Activated CD4-positive, CD25-positive, alpha-beta regulatory T cell treated with anti-CD3 and anti-CD28 coated beads, Interleukin-2, amount 50 U/mL, for 24 hours (primary cell): ENCODE results near the gene JPT2.
A peak's percentile ranks its signal among the peaks of the same experiment; 100 is the strongest.

ENCODE experiments used
- ATAC-seq, 2 donors: fragments of 150-1000 bp; cut with Tn5 transposase; one replicate each; pipeline ENCODE4 v1.10.0; 2021; ENCODE audit warnings: mild to moderate bottlenecking in 1 of 2, moderate library complexity in 1 of 2

The JPT2 gene

DNA sequence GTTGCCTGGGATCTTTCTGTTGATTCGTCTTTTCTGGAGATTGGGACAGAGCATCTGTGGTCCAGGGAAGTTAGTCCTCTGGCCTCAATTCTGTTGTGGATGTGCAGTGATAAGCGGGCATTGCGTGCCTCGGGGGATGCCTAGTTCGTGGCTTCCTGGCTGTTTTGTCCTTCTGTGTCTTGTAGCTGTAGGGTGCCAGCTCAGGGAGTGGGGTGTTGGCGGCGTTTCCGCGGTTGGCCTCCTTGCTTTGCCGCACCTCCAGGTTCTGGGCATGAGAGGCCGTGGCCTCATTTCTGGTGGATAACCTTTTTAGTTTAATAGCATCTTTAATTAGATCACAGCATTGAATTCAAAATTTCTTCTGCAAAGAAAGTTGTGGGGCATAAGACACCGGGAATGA lies 1.4 kb upstream of the JPT2 start:
- no peak for ATAC-seq

DNA sequence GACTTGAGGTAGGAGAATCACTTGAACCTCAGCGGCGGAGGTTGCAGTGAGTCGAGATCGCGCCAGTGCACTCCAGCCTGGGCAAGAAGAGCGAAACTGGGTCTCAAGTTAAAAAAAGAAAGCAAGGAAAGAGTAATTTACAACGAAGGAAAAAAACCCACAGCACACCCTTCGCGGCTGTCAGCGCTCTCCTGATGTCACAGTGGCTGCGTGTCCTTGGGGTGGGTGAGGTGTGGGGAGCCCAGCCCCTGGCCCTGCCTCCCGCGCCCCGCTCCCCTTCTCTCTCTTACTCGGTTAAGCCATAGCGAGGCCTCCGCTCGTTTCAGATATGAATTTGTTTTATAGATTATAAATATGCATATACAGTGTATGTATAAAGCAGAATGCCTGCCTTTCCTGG lies 740 bp upstream of the JPT2 start:
- no peak for ATAC-seq

DNA sequence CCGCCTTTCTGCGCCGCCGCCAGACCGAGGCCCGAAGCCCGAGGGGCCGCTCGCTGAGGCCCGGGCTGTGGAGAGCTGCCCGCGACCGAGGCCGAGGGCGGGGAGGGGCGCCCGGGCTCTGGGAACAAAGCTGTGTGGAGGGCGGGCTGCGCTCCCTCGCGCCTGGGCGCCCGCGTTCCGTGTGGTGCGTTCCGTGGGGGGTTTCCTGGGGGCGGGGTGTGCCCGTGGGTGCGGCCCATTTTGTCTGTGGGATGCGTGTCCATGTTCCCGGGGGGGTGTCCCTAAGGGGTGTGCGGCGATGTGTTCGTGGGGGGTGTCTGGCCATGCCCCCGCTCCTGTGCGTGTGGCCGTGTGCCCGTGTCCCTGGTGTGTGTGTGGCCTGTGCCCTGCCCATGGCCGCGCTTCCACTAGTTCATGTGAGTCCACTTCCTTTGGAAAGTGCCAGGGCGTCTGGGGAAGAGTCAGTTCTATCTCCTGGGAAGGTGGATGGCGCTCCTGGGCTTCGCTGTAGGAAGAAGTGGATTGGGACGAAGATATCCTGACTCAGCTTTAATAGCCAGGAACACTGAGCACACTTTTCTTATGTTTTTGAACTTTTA lies 520 bp downstream of the JPT2 start:
- ATAC-seq, result peak; percentile 7 to 15

DNA sequence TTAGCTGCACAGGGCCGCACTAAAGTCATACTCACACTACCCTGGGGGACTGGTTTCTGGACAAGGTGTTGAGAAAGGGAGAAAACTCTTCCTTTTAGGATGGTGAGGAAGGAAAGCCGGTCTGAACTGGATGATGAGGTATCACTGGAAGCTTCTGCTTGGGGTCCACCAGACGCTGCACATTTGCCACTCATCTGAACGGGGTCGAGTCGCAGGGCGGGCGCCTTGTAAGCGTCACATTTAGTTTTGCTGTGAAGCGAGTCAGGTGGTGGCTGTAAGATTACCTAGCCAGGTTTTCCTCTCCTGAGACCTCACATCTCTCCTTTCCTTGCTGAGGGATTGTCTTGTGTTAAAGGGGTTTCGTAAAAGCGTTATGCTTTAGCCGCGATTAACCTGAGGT lies 2.3 kb downstream of the JPT2 start:
- no peak for ATAC-seq

DNA sequence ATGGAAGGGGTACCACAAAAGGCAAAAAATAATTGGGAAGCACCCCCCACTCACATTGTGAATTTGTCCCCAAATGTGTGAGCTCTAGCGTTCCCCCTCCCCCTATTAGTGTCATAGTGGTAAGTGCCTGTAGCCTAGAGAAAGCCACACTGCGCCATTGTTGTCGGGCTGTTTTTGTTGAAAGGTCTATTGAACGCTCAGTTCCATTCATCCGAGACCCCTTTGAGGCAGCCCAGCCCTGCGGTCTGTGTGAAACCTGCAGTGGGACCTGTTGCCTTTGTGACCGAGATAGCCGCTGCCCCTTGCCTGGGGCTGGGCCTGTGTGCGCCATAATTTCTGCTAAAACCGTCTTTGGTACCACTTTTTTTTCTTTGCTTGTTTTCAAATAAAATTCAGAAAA lies 3.0 kb downstream of the JPT2 start:
- no peak for ATAC-seq

DNA sequence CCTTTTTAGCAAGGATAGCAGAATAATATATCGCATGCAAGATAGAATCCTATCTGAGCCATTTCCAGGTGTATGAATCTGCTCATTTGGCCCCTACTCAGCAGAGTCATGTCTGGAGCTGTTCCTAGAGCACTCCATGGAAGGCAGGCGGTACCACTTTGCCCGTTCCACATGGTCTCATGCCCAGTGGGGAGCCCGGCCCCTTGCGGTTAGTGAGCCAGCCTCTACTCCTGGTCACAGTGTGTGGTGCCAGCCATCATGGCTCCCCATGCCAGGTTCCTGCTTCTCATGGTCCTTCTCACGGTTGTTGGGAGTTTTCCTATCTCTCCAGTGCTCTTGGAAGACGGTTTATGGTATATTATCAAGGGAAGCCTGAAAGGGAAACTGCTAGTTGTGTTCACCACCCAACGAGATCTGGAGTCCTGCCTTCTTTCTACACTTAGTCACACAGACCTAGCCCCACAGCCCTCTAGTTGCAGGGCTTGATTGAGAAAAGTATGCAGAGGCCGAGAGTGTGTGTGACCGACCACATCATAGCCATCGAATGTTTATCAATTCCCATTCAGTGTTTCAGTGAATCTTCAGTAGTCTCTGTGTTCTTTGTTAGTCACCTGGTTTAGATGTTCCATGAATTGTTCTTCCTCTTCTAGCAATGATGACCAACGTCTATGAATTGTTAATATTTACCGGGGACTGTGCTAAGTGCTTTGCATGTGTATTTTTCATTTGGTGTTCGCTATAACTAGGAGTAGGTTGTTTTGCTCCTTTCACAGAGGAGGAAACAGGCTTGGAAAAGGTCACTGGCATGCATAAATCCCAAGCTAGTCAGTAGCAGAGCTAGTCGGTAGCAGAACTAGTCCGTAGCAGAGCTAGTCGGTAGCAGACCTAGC lies 9.6 kb downstream of the JPT2 start:
- no peak for ATAC-seq

DNA sequence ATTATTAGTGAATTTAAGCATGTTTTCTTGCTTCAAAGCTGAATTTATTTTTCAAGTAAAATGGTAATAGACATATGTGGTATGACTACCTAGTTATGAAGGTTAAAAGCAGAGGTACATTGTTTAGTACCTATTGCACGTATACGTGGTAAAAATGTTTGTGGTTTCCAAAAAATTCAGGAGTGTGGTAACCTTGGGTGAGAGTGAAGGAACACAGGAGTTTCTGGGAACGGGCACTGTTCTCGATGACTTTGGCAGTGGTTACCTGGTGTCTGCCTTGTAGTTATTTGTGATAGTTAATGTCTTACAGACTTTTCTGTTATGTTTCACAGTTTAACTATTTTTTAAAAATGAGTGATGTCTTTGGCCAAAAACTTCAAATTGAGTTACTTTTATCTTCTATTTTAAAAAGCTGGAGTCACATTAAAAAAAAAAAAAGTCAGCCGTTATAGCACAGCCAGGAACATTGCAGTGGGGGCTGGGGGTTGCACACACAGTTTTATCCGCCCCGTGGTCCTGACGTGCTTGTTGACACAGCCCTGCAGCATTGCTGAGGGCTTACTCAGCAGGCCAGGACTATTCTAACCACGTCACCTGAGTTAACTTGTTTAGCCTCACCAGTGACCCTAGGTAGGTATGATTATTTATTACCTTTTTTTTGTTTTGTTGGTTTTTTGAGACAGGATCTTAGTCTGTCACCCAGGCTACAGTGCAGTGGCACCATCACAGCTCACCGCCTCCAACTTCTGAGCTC lies 10.9 kb downstream of the JPT2 start:
- ATAC-seq, result no peak

DNA sequence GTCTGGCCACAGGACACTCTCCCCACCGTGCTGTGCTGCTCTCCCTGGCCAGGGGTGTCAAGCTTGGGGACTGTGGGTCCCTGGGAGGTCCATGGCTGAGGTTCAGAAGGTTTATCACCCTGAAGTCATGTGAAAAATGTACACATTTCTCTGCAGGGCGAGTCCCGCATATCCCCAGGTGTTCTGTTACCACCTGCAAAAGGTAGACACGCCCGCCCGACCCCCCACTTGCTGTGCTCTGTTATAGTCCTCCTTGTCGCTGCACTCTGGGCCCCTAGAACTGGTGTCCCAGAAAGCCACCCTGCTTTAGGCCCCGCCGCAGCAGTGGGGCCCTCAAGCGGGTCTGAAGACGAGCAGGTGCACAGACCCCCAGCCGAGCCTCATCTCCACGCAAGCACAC lies 11.8 kb downstream of the JPT2 start:
- ATAC-seq, result no peak

DNA sequence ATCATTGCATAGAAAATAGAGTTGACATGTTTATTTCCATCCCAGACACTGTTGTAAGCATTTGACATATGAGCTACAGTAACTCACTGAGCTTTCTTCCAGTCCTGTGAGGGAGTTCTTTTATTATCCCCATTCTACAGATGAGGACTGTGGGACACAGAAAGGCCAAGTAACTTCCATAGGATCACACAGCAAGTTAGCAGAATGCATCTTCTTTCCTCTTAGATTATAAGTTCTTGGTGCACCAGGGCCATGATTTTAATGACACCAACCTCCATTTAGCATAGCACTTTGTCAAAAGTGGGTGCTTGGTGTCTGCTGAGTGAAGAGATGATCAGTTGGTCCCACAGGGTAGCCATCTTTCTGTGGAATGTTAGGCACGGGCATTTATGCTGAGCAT lies 12.7 kb downstream of the JPT2 start:
- no peak for ATAC-seq

DNA sequence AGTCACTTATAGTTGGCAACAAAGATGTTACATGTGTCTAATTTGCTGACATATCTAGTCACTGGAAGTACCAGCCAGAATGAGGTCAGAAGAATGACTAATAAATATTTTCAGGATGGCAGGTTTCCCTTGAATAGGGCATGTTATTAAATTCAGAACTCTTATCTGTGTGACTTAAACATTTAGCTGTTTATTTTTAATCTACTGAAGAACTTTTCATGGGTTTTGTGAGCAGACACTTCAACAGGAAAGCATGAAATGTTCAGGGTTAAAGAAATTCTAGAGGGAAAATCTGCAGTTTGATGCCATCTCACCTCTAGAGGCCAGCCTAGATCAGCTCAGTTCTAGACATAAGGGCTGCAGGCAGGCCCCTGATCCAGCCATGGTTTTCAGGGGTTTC lies 13.2 kb downstream of the JPT2 start:
- ATAC-seq, result no peak

DNA sequence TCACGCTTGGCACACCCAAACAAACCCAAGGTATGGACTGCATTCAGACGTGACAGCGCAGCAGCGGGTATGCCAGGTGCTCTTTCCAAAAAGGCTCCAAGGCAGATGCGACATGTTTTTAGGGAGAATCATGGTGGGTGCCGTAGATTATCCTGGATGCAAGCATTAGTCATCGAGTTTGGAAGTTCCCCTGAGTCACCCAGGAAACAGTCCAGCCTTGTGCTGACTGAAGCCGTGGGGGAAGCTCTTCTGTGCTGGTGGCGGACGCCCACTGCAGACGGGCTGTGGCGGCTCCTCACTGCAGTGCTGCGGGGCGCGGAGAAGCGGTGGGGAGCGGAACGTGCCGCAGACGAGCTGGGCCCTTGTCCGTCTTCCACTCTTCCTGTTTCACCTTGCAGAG lies 13.9 kb downstream of the JPT2 start:
- no peak for ATAC-seq

DNA sequence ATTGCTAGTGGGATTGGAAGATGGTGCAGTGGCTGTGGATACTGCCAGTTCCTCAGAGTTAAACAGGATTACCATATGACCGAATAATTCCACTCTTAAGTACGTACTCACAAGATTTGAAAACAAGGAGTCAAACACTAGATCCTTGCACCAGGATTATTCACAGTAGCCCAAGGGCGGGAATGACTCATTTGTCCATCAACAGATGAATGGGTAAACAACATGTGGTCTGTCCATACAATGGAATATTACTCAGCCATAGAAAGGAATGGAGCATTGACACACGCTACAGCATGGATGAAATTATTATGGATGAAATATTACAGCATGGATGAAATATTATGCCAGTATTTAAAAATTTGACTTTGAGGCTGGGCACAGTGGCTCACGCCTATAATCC lies 18.8 kb downstream of the JPT2 start:
- ATAC-seq, result no peak

DNA sequence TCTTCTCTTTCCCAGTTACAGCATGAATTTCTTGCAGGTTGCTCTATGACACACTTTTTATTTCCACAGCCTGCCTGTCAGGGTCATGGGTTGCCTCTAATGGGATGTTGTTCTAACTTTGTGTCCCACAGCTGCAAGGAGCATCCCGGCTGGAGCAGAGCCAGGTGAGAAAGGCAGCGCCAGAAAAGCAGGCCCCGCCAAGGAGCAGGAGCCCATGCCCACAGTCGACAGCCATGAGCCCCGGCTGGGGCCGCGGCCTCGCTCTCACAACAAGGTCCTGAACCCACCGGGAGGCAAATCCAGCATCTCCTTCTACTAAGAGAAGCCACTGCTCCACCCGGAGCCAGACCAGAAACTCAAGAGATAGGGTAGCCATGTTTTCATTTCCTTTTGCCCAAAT lies 20.6 kb downstream of the JPT2 start:
- ATAC-seq, result no peak

DNA sequence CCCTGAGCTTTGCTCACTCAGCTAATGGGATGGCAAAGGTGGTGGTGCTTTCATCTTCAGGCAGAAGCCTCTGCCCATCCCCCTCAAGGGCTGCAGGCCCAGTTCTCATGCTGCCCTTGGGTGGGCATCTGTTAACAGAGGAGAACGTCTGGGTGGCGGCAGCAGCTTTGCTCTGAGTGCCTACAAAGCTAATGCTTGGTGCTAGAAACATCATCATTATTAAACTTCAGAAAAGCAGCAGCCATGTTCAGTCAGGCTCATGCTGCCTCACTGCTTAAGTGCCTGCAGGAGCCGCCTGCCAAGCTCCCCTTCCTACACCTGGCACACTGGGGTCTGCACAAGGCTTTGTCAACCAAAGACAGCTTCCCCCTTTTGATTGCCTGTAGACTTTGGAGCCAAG lies 22.2 kb downstream of the JPT2 start:
- ATAC-seq, result no peak

DNA sequence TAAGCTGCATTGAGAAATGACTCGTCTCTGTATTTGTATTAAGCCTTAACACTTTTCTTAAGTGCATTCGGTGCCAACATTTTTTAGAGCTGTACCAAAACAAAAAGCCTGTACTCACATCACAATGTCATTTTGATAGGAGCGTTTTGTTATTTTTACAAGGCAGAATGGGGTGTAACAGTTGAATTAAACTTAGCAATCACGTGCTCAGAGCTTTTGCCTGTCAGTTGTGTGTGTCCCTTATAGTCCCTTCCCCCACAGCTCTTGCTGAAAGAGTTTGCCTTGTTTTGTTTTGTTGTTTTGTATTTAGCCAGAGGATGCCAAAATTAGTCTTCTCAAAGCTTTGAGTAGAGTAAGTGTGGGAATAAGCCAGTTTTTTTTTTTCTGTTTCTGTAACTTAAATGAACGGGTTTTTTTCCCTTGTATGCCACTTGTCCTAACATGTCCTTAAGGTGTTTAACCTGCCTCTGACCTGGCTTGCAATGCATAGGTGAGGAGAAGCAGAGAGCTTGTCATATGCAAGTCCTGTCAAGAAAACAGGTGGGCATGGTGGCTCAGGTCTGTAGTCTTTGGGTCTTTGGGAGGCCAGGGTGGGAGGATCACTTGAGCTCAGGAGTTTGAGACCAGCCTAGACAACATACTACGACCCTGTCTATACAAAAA lies 23.3 kb downstream of the JPT2 start:
- ATAC-seq, result no peak

DNA sequence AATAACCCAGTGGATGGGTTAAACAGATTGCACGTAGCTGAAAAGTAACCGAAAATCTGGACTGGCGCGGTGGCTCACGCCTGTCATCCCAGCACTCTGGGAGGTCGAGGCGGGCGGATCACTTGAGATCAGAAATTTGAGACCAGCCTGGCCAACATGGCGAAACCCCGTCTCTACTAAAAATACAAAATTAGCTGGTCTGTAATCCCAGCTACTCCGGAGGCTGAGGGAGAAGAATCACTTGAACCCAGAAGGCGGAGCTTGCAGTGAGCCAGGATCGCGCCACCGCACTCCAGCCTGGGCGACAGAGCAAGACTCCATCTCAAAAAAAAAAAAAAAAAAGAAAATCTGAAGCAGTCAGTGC lies 27.2 kb downstream of the JPT2 start:
- peak; percentile 6 to 11 for ATAC-seq

DNA sequence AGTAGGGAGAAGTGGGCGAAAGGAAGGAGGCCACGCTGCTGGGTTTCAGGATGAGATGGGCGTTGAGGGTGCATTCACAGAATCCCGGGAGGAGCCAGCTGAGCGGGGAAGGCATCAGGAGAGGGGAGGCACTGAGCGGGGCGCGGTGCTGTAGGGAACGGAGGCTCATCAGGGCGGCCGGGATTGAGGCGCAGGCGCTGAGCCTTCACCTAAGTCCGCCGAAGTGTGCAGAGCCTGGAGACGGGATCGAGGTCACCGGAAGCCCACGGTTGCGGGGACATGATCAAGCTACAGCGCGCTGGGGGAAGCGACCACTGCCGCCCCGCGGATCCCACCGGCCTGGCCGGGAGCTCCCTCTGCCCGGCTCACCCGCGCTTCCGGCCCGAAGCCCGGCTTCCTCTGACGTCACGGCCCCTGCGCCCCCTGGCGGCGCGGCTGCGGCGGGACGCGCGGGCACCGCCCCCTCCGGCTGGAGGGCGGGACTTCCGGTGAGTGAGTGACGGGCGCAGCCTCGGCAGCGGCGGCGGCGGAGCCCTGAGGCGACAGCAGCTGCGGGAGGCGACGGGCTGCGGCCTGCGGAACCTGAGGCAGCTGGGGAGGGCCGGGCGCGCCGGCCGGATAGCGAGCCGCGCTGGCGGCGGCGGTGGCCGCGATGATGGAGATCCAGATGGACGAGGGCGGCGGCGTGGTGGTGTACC lies 27.8 kb downstream of the JPT2 start, which contains the start of gene MAPK8IP3:
TSS of gene MAPK8IP3 (plus strand) at position 508 of the 698 bp plus-strand sequence. CDS start at position 653, 145 bp downstream.
- ATAC-seq, result peak; percentile 89 to 93

DNA sequence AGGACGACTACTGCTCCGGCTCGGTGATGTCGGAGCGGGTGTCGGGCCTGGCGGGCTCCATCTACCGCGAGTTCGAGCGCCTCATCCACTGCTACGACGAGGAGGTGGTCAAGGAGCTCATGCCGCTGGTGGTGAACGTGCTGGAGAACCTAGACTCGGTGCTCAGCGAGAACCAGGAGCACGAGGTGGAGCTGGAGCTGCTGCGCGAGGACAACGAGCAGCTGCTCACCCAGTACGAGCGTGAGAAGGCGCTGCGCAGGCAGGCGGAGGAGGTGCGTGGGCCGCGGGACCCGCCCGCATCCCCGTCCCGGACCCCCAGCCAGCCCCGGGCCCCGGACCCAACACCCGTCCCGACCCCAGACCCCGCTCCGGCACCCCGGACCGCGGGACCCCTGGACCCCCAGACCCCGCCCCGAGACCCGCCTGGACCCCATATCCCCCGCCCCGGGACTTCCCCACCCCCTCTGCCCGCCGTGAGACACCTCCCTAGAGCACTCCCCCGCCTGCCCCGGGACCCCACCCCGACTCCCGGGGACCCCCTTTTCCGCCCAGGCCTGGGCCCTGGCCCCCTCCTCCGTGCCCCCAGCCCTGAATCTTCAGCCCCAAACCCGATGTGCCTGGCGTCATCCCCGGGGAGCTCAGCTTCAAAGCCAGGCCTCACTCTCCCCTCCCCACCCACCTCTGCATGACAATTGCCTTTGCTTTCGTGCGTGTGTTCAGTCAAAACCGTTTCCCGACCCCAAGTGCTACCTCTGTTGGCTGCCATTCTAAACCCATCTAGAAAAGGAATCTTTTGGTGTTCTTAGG lies 28.5 kb downstream of the JPT2 start:
- peak; percentile 36 to 40 for ATAC-seq

DNA sequence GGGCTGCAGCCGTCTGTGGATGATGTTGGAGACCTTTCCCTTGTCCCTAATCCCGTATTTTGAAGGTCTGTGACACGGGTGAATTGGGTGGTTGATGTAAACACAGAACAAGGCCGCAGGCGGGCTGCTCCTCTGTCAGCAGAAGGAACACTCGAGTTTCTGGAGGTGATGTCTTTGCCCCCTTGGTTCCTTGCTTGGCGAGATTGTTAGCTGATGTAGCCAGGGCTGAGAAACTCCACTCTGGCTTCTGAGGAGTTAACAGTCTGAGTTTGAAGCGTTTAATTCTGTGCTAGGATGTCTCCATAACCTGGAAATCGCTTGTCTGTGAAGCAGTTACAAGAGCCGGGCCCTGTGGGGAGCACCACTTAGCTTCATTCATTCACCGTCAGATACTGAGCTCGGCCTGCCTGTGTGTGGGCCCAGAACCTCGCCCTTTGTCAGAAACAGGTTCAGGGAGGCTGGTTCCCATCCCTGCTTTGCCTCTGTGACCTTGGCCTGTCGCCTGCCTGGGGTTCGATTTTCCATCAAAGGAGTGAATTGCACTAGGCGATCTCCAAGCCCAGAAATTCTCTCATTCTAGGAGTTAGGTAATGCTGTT lies 29.2 kb downstream of the JPT2 start:
- no peak for ATAC-seq

DNA sequence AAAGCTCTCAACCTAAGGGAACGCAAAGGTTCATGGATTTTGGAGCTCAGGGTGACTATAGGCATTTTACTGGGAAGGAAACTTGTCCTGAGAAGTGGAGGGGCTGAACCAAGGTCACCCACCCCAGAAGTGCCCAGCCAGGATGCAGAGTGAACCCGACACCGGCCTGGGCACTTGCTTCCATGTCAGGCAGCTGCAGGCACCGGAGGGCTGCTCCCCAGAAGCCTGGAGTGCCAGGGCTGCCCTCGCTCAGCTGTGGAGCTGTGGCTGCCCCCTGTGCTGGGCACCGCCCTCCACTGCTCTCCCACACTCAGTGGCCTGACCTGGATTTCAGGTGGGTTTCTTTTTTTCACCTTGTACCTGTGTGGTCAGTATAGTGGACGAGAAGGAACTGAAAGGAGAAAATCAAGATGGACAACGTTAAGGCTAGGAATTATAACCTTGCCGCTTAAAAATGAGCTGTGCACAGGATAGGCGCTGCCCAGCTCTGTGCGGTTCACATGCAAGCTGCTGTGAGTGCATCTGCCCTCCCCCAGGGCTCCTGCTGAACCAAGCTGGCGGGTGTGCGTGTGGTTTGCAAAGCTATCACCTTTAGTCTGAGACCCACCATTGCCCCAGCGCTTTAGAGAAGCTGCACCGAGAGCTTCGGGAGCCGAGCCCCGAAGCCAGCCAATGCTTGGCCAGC lies 30.1 kb downstream of the JPT2 start:
- no peak for ATAC-seq

DNA sequence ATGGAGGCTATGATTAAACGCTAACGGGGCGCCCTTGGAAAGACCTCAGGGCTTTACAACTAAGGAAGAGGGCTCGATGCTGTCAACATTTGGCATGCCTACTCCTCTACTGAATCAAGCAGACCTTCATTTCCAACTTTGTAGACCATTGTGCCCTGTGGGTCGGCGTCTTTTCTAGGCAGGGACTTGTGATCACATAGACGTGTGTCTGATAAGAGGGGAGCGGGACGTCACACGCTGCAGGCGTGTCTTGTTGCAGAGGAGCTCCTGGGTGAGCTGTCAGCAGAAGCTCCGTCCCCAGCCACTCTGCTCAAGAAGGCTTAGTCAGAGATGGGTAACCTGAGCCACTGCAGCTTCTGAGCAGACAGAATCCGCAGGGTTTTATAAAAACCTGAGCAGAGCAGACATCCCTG lies 30.7 kb downstream of the JPT2 start:
- ATAC-seq, result no peak
